ENCODE data around the gene ZNF263.
"Not testable (repeated sequence)": the region's sequence is repeated elsewhere in the genome, so short reads cannot be mapped to it uniquely, and the experiment has no call there.

Gene ZNF263

DNA sequence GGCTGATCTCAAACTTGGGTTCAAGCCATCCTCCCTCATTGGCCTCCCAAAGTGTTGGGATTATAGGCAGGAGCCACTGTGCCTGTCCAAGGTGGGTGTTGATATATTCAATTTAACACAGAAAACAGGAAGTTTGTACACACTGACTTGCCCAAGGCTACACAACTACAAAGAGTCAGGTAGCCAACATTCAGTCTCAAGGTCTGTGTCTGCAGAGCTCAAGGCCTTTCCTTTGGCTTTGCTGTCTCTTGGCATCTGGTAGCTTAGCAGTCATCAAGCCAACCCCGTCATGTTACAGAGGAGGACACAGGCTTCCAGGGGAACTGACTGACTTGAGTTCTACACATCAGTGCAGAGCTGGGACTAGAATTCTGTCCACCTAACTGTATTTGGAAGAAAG, 15.0 kb upstream of the ZNF263 start:
- DNase-seq (ENCODE audit: low spot score), result no peak

DNA sequence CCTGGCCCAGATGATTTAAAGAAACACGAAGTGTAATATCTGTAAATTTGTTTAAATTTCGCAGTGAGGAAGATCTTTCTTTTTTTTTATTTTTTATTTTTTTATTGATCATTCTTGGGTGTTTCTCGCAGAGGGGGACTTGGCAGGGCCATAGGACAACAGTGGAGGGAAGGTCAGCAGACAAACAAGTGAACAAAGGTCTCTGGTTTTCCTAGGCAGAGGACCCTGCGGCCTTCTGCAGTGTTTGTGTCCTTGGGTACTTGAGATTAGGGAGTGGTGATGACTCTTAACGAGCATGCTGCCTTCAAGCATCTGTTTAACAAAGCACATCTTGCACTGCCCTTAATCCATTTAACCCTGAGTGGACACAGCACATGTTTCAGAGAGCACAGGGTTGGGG, 12.6 kb upstream of the ZNF263 start:
- DNase-seq (ENCODE audit: low spot score), result not testable (repeated sequence)

DNA sequence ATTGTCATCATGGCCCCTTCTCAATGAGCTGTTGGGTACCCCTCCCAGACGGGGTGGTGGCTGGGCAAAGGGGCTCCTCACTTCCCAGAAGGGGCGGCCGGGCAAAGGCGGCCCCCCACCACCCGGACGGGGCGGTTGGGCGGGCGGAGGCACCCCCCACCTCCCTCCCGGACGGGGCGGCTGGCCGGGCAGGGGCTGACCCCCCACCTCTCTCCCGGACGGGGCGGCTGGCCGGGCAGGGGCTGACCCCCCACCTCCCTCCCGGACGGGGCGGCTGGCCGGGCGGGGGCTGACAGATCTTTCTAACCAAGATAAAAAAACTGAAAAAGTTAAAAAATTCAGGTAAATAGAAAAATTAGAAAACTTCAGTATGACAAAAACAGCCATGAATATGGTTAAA, 12.0 kb upstream of the ZNF263 start:
- DNase-seq (ENCODE audit: low spot score), result not testable (repeated sequence)

- DNase-seq (ENCODE audit: low spot score), result peak; percentile 15
These were observed 8.8 kb upstream of the ZNF263 start for GRCh38 chr16:3274490-3274889.

DNA sequence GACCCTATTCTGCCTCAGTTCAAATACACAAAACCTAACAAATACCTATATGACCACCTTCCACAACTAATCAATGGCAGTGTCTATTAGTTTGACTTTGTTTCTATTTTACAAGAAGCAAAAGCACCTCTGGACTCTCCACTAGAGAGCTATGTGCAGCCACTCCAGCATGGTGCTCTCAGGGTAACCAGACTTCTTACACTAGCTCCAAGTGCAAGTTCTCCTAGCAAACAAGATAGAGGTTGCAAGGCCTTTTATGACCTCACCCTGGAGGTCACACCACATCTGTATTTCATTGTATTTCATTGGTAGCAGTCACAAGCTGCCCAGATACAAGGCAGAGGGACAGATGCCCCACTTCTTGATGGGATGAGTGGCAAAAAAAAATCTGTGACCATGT, 8.3 kb upstream of the ZNF263 start:
- no peak for DNase-seq (ENCODE audit: low spot score)

DNA sequence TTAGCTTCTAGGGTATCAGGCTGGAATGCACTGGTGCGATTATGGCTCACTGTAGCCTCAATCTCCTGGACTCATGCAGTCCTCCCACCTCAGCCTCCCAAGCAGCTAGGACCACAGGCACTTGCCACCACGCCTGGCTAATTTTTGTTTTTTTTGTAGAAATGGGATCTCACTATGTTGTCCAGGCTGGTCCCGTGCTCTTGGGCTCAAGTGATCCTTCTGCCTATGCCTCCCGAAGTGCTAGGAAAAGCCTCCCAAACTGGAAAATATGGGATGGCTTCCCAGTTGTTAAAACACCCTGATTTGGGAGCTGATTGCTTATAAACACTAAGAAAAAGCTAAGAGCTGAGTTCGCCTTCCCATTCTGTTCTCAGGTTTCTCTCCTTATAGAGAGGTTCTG, 6.6 kb upstream of the ZNF263 start:
- DNase-seq (ENCODE audit: low spot score), result no peak

DNA sequence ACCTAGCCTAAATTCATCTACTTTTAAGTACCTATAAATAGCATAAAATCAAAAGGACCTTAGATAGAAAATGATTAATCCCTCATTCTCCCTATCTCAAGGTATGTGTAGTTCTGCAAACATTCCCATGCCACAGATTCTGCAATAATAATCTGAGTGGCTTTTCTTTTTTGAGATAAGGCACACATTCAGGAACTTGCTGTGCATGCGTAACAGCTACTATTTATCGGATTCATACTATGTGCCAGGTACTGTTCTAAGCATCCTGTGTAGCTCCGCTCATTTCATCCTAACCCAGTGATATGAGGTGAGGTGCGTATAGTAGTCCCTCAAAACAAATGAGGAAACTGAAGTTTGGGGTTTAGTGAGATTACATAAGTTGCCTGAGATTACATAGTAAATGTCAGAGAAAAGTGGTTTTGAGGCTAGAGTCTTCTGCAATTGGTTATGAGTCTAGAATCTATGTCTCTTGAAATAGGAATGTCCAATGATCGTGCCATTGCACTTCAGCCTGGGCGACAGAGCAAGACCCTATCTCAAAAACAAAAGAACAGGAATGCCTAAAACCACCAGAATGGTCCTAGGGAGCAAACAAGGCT, 2.0 kb upstream of the ZNF263 start:
- no peak for DNase-seq (ENCODE audit: low spot score)

GRCh38 chr16:3282103-3282729, 1.1 kb upstream of the ZNF263 start:
- DNase-seq (ENCODE audit: low spot score), result no peak

DNA sequence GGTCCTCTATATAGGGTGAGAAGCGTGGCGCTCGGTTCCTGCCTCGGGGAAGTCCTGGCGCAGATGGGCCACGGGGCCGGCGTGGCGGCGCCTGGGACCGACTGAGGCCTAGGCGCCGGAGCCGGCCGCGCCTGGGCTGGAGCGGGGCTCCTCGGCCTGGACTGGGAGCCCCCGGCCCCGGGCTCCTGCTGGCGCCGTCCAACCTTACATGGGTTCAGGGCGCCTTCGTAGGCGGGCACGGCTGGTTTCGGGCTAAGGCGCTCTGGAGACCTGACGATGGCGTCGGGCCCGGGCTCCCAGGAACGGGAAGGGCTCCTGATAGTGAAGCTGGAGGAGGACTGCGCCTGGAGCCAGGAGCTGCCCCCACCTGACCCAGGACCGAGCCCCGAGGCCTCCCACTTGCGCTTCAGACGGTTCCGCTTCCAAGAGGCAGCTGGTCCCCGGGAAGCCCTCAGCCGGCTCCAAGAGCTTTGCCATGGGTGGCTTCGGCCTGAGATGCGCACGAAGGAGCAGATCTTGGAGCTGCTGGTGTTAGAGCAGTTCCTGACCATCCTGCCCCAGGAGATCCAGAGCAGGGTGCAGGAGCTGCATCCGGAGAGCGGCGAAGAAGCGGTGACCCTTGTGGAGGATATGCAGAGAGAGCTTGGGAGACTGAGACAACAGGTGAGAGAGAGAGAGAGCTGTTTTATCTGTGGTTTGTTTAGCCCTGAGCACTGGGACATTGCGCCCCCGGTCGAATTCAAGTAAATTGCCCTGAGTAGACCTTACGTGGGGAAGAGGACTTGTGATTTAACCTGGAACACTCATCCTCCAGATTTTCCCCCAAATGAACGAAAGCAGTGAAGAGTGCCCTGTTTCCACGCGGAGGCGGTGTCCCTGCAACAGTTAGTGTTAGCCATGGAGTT, 504 bp downstream of the ZNF263 start:
- no peak for DNase-seq (ENCODE audit: low spot score)

- no peak for DNase-seq (ENCODE audit: low spot score)
These were observed 1.8 kb downstream of the ZNF263 start for GRCh38 chr16:3285131-3285530.

DNA sequence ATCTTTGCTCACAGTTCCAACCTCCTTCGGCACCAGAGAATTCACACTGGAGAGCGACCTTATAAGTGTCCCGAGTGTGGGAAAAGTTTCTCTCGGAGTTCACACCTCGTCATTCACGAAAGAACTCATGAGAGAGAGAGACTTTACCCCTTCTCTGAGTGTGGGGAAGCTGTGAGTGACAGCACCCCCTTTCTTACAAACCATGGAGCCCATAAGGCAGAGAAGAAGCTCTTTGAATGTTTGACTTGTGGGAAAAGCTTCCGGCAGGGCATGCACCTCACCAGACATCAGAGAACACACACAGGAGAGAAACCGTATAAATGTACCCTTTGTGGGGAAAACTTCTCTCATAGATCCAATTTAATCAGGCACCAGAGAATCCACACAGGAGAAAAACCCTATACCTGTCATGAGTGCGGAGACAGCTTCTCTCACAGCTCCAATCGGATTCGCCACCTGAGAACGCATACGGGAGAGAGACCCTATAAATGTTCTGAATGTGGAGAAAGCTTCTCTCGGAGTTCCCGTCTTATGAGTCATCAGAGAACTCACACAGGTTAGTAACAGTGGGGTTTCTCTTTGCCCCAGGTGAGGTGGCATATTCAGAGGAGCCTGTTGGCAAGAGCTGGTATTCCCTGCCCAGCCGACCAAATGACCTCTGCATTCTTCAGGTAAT, 6.8 kb downstream of the ZNF263 start:
- DNase-seq (ENCODE audit: low spot score), result no peak

GRCh38 chr16:3292604-3293003, 9.3 kb downstream of the ZNF263 start:
- DNase-seq (ENCODE audit: low spot score), result no peak

GRCh38 chr16:3295209-3295608, 11.9 kb downstream of the ZNF263 start:
- no peak for DNase-seq (ENCODE audit: low spot score)

- DNase-seq (ENCODE audit: low spot score), result no peak
These were observed 12.5 kb downstream of the ZNF263 start for GRCh38 chr16:3295783-3296182.

DNA sequence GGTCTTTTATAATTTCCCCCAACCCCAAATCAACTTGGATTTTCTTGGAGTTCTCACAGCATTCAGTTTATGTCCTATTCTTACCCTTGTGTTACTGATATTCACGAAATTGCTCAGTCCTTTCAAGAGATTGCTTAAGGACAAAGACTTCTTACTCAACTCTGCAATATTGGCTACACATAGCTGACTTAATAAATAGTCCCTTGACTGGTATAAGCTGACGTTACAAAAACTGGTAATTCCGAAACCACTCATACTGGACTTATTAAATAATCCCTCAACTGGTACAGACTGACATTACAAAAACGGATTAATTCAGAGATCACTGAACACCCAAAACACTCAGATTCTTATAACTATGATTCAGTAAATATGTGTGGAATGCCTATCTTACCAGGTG, 21.1 kb downstream of the ZNF263 start:
- no peak for DNase-seq (ENCODE audit: low spot score)

DNA sequence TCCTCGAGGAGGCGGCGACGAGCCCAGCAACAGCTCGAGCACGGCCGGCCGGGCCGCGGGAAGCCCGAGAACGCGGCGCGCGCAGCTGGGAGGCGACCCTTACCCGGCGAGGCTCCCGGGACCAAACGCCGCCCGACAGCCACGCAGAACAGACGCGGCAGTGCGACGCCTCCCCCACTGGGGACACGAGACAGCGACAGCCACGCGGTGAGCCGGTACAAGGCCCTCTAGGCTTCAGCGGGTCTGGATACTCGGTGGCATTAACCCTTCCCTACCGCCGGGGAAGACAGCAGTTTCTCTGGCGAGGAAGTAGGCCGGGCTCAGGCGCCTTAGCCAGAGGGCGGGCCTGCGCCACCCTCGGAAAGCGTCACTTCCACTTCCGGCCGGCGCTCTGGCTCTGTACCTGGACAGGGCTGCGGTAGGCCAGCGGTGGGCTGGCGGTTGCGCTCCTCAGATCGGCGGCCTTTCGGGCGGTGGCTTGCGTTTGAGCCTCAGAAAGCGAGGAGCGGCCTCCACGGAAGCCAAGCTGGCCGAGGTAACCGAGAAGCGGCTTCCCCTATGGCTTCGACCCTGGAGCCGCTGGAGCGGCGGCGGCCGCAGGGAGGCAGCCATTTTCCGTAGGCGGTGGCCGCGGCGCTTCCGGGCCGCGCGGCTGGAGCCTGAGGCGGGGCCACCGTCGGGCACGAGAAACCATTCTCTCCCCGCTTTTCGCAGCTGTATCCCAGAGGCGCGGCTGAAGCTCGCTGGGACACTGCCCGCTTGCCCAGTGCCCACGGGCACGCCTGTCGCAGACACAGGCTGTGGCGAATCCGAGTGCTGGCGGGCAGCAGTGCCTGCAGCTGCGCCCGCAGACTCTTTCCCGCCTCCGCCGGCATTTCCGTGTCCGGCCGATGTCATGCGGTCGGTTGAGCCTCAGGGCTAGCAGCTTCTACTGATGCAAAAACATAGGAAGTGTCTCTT, 22.1 kb downstream of the ZNF263 start, which contains the start of the genes TIGD7 and ZNF75A:
TSS of gene TIGD7 (minus strand) at position 322 of the 960 bp plus-strand sequence. CDS start 4,816 bp downstream, outside the sequence.
TSS of gene ZNF75A (plus strand) at position 389 of the 960 bp plus-strand sequence. CDS start 2,932 bp downstream, outside the sequence.
- peak; percentile 97 for DNase-seq (ENCODE audit: low spot score)

DNA sequence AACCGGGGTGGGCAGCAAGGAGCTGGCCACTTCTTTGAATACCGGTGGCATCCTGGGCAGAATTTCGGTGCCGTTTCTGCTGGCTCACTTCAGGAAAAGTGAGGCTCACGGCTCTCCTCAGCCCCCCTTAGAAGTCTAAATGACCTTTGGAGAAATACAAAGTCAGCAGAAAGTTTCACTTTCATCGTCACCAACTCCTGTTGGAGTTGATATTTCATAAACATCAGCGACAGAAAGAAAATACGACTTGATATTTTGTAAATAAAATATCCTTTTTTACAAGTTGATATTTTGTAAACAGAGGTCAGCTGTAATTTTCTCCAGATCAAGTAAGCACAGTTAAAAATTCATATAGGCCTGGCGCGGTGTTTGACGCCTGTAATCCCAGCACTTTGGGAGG, 22.8 kb downstream of the ZNF263 start:
- no peak for DNase-seq (ENCODE audit: low spot score)

DNA sequence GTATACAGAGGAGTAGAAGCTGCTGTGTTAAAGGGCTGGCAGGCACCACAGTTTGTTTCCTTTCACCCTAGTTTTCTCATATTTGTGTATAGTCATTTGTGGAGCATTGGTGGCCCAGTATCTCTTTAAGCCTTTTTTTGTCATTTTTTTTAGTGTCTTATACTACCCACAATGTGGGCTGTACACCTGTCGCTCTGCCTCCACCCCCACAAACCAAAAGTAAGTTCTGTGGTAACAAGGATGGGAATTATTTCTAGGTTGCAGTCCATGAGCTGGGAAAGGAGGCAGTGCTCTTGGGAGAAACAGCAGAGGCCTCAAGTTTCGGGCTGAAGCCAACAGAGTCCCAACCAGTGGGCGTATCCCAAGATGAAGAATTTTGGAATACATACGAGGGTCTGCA, 28.2 kb downstream of the ZNF263 start:
- no peak for DNase-seq (ENCODE audit: low spot score)

DNA sequence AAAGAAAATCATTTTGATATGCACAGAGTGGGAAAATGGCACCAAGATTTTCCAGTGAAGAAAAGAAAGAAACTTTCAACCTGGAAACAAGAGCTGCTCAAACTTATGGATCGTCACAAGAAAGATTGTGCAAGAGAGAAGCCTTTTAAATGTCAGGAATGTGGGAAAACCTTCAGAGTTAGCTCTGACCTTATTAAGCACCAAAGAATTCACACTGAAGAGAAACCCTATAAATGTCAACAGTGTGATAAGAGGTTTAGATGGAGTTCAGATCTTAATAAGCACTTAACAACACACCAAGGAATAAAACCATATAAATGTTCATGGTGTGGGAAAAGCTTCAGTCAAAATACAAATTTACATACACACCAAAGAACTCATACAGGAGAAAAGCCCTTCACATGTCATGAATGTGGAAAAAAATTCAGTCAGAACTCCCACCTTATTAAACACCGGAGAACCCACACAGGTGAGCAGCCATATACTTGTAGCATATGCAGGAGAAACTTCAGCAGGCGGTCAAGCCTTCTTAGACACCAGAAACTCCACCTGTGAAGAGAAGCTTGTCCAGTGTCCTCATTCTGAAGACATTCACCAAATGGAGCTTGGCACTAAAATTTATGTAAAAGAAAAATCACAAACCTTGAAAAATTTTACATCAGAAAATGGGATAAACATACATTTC, 34.2 kb downstream of the ZNF263 start:
- DNase-seq (ENCODE audit: low spot score), result peak; percentile 6

GRCh38 chr16:3321816-3322215, 38.5 kb downstream of the ZNF263 start:
- DNase-seq (ENCODE audit: low spot score), result no peak

Measured in cerebellar cortex (tissue), 1 donor.